ENCODE results near the gene MLANA. TPM values are rescaled to one million over a fixed set of nuclear protein-coding genes. Genes with fewer than 3 reads are reported as not detected.

The MLANA gene
- total and polyA plus RNA-seq, 2 experiments from 2014 or later: not detected

- H3K4me2 ChIP-seq: no peak overlapping the region
- H3K9me3 ChIP-seq (ENCODE audit: low read depth): no peaks in the 10 kb centered on the region
- no peaks in the 10 kb centered on the region for H3K27me3 ChIP-seq
- no peak overlapping the region for H3K27ac ChIP-seq
- no peaks in the 10 kb centered on the region for H4K20me1 ChIP-seq (ENCODE audit: insufficient read depth, poor library complexity, severe bottlenecking)
- no peak overlapping the region for H3K4me3 ChIP-seq
- H3K9me2 ChIP-seq (replicated peaks; ENCODE audit: insufficient read depth): no peaks in the 10 kb centered on the region
- H2AFZ ChIP-seq: no peak overlapping the region
- TF ChIP-seq EZH2phosphoT487 (IDR thresholded peaks at IDR 0.05; ENCODE audit: low read depth, severe bottlenecking, unreplicated experiment): no peak
- TF ChIP-seq CTCF (IDR thresholded peaks at IDR 0.05; ENCODE audit: poor library complexity): no peak
- TF ChIP-seq EZH2 (IDR thresholded peaks at IDR 0.05; ENCODE audit: borderline replicate concordance): no peak
- H3K4me1 ChIP-seq (ENCODE audit: insufficient read depth): no peaks in the 10 kb centered on the region
- 73% methylated on average over 4 of the region's 4 CpGs for WGBS (ENCODE audit: low lambda C conversion rate, missing lambda C conversion rate)
- DNase-seq (ENCODE audit: low spot score): no peak
- H3K36me3 ChIP-seq (replicated peaks; ENCODE audit: insufficient read depth, low read depth): no peaks in the 10 kb centered on the region
- H3K79me2 ChIP-seq: no peaks in the 10 kb centered on the region
Observed at GRCh38 chr9:5864446-5864845, 26.2 kb upstream of the MLANA start.

GRCh38 chr9:5866272-5866671, 24.4 kb upstream of the MLANA start:
- TF ChIP-seq EZH2 (IDR thresholded peaks at IDR 0.05; ENCODE audit: borderline replicate concordance) (no peak), CTCF (IDR thresholded peaks at IDR 0.05; ENCODE audit: poor library complexity) (no peak), EZH2phosphoT487 (IDR thresholded peaks at IDR 0.05; ENCODE audit: low read depth, severe bottlenecking, unreplicated experiment) (no peak)
- Histone ChIP-seq H3K4me2 (no peak overlapping the region), H3K27ac (no peak overlapping the region), H3K36me3 (replicated peaks; ENCODE audit: insufficient read depth, low read depth) (no peaks in the 10 kb centered on the region), H3K4me3 (no peak overlapping the region), H3K9me2 (replicated peaks; ENCODE audit: insufficient read depth) (no peaks in the 10 kb centered on the region), H3K79me2 (no peaks in the 10 kb centered on the region), H3K4me1 (ENCODE audit: insufficient read depth) (no peaks in the 10 kb centered on the region), H4K20me1 (ENCODE audit: insufficient read depth, poor library complexity, severe bottlenecking) (no peaks in the 10 kb centered on the region), H2AFZ (no peak overlapping the region), H3K27me3 (no peaks in the 10 kb centered on the region), H3K9me3 (ENCODE audit: low read depth) (no peaks in the 10 kb centered on the region)
- DNase-seq (ENCODE audit: low spot score): no peak
- 92% methylated on average over 2 of the region's 2 CpGs for WGBS (ENCODE audit: low lambda C conversion rate, missing lambda C conversion rate)

- Histone ChIP-seq H2AFZ (no peak overlapping the region), H3K4me2 (no peak overlapping the region), H3K36me3 (replicated peaks; ENCODE audit: insufficient read depth, low read depth) (no peaks in the 10 kb centered on the region), H3K27me3 (no peaks in the 10 kb centered on the region), H4K20me1 (ENCODE audit: insufficient read depth, poor library complexity, severe bottlenecking) (no peaks in the 10 kb centered on the region), H3K9me3 (ENCODE audit: low read depth) (no peaks in the 10 kb centered on the region), H3K27ac (no peak overlapping the region), H3K79me2 (no peaks in the 10 kb centered on the region), H3K4me3 (no peak overlapping the region), H3K9me2 (replicated peaks; ENCODE audit: insufficient read depth) (no peaks in the 10 kb centered on the region), H3K4me1 (ENCODE audit: insufficient read depth) (no peaks in the 10 kb centered on the region)
- TF ChIP-seq EZH2phosphoT487 (IDR thresholded peaks at IDR 0.05; ENCODE audit: low read depth, severe bottlenecking, unreplicated experiment) (no peak), EZH2 (IDR thresholded peaks at IDR 0.05; ENCODE audit: borderline replicate concordance) (no peak), CTCF (IDR thresholded peaks at IDR 0.05; ENCODE audit: poor library complexity) (no peak)
- 96% methylated on average over 3 of the region's 3 CpGs for WGBS (ENCODE audit: low lambda C conversion rate, missing lambda C conversion rate)
- DNase-seq (ENCODE audit: low spot score): no peak
Observed at GRCh38 chr9:5866685-5867084, 24.0 kb upstream of the MLANA start.

GRCh38 chr9:5868235-5868634, 22.5 kb upstream of the MLANA start:
- no peak for TF ChIP-seq EZH2 (IDR thresholded peaks at IDR 0.05; ENCODE audit: borderline replicate concordance)
- H3K36me3 ChIP-seq (replicated peaks; ENCODE audit: insufficient read depth, low read depth): no peaks in the 10 kb centered on the region
- peaks cover 8% of the 10 kb centered on the region for H3K4me1 ChIP-seq (ENCODE audit: insufficient read depth)
- H2AFZ ChIP-seq: no peak overlapping the region
- no peaks in the 10 kb centered on the region for H3K9me2 ChIP-seq (replicated peaks; ENCODE audit: insufficient read depth)
- no peaks in the 10 kb centered on the region for H3K9me3 ChIP-seq (ENCODE audit: low read depth)
- no peak overlapping the region for H3K4me2 ChIP-seq
- no peak overlapping the region for H3K4me3 ChIP-seq
- no peaks in the 10 kb centered on the region for H3K27me3 ChIP-seq
- H3K79me2 ChIP-seq: no peaks in the 10 kb centered on the region
- H4K20me1 ChIP-seq (ENCODE audit: insufficient read depth, poor library complexity, severe bottlenecking): no peaks in the 10 kb centered on the region
- 66% methylated on average over 9 of the region's 9 CpGs for WGBS (ENCODE audit: low lambda C conversion rate, missing lambda C conversion rate)
- no peak overlapping the region for H3K27ac ChIP-seq
- no peak for DNase-seq (ENCODE audit: low spot score)
